Measurements from ENCODE around the gene ZNF521. TPM values are rescaled to one million over a fixed set of nuclear protein-coding genes. Genes with fewer than 3 reads are reported as not detected.

The ZNF521 gene
- total and polyA plus RNA-seq, 4 donors, result 0.50 to 3.7 (median 1.5) TPM

- TF ChIP-seq ATF3 (IDR thresholded peaks at IDR 0.05) (no peak), EGR1 (IDR thresholded peaks at IDR 0.05; ENCODE audit: low read depth in 2 of 2) (no peak), FOXA1 (IDR thresholded peaks at IDR 0.05) (no peak), TAF1 (conservative IDR thresholded peaks at IDR 0.05) (no peak), FOXA2 (IDR thresholded peaks at IDR 0.05) (no peak), YY1 (IDR thresholded peaks at IDR 0.05) (no peak)
- Histone ChIP-seq H3K27ac (ENCODE audit: low read depth in 1 of 2, low read length in 2 of 2) (no peak overlapping the region), H3K36me3 (ENCODE audit: control insufficient read depth in 4 of 4, insufficient read depth in 3 of 4, low read depth in 1 of 4, low read length in 3 of 4) (no peaks in the 10 kb centered on the region), H3K9me3 (ENCODE audit: control insufficient read depth in 4 of 4, low read length in 3 of 4) (peaks cover 0 to 2% (median 2%) of the 10 kb centered on the region in 4 donors), H3K9ac (ENCODE audit: low read depth in 1 of 2, low read length in 2 of 2) (no peak overlapping the region), H3K4me3 (ENCODE audit: low read depth in 1 of 3, low read length in 3 of 3) (no peak overlapping the region), H3K27me3 (ENCODE audit: control insufficient read depth in 4 of 4, insufficient read depth in 4 of 4, low read length in 3 of 4) (no peaks in the 10 kb centered on the region), H3K4me1 (ENCODE audit: control insufficient read depth in 4 of 4, insufficient read depth in 4 of 4, low read length in 3 of 4) (no peaks in the 10 kb centered on the region)
- no peak for DNase-seq (ENCODE audit: low spot score)
- 60% methylated on average over 8 of the region's 8 CpGs for WGBS
Observed at GRCh38 chr18:25019086-25019860, 332.7 kb downstream of the ZNF521 start.

- no peak for DNase-seq (ENCODE audit: low spot score)
Observed at GRCh38 chr18:25016666-25017065, 335.3 kb downstream of the ZNF521 start.

More at GRCh38 chr18:25016666-25017065, 335.3 kb downstream of the ZNF521 start:
- no peak overlapping the region for H3K27ac ChIP-seq (ENCODE audit: low read depth in 1 of 2, low read length in 2 of 2)
- H3K36me3 ChIP-seq (ENCODE audit: control insufficient read depth in 4 of 4, insufficient read depth in 3 of 4, low read depth in 1 of 4, low read length in 3 of 4), result no peaks in the 10 kb centered on the region
- no peak overlapping the region for H3K4me3 ChIP-seq (ENCODE audit: low read depth in 1 of 3, low read length in 3 of 3)
- peaks cover 0 to 2% (median 2%) of the 10 kb centered on the region in 4 donors for H3K9me3 ChIP-seq (ENCODE audit: control insufficient read depth in 4 of 4, low read length in 3 of 4)
- WGBS, result 86% methylated on average over 13 of the region's 13 CpGs
- TF ChIP-seq ZBTB33 (IDR thresholded peaks at IDR 0.05) (no peak), NR2F2 (IDR thresholded peaks at IDR 0.05) (no peak), EGR1 (IDR thresholded peaks at IDR 0.05; ENCODE audit: low read depth in 2 of 2) (no peak), RXRA (IDR thresholded peaks at IDR 0.05) (no peak), YY1 (IDR thresholded peaks at IDR 0.05) (no peak), TAF1 (conservative IDR thresholded peaks at IDR 0.05) (no peak), REST (IDR thresholded peaks at IDR 0.05) (no peak), GABPA (IDR thresholded peaks at IDR 0.05 in 1 of 2, conservative IDR thresholded peaks at IDR 0.05 in 1 of 2) (no peak), MAX (IDR thresholded peaks at IDR 0.05) (no peak), SP1 (IDR thresholded peaks at IDR 0.05) (no peak), HNF4G (IDR thresholded peaks at IDR 0.05) (no peak), JUND (IDR thresholded peaks at IDR 0.05) (no peak), CTCF (IDR thresholded peaks at IDR 0.05; ENCODE audit: low read depth, low read length, missing input control) (no peak)
- no peak overlapping the region for H3K9ac ChIP-seq (ENCODE audit: low read depth in 1 of 2, low read length in 2 of 2)
- no peaks in the 10 kb centered on the region for H3K27me3 ChIP-seq (ENCODE audit: control insufficient read depth in 4 of 4, insufficient read depth in 4 of 4, low read length in 3 of 4)
- H3K4me1 ChIP-seq (ENCODE audit: control insufficient read depth in 4 of 4, insufficient read depth in 4 of 4, low read length in 3 of 4), result no peaks in the 10 kb centered on the region
